Sigmoid colon (tissue), 3 donors: ENCODE measurements around the gene ARHGAP15.

ENCODE experiments used
- CTCF ChIP-seq, 4 experiments: fragments of 450-650 bp in 3 of 4; fragments of 200-600 bp in 1 of 4; IDR thresholded peaks; one replicate each; pipeline ENCODE4 v1.5.1; 2016 to 2019; ENCODE audit warnings: antibody characterized with exemption in 4 of 4, mild to moderate bottlenecking in 3 of 4, moderate library complexity in 2 of 4
- POLR2A ChIP-seq, 2 donors: fragments of 450-650 bp; IDR thresholded peaks; one replicate each; pipeline ENCODE4 v1.6.1; 2016; ENCODE audit warnings: antibody characterized with exemption in 2 of 2, mild to moderate bottlenecking in 2 of 2, moderate library complexity in 2 of 2

- TF ChIP-seq CTCF (IDR thresholded peaks at IDR 0.05) (no peak), POLR2A (IDR thresholded peaks at IDR 0.05) (no peak)
Measured at GRCh38 chr2:143399631-143400069, 270.4 kb downstream of the ARHGAP15 start.
